ENCODE results near the gene MORN1. TPM values are rescaled to one million over a fixed set of nuclear protein-coding genes. Genes with fewer than 3 reads are reported as not detected.

Gene MORN1
- total RNA-seq, 2 donors from 2014 or later, result 6.8 to 6.9 TPM

- Mint-ChIP-seq H3K27ac (no peak overlapping the region), H3K4me1 (ENCODE audit: low read depth) (peaks cover 30% of the 10 kb centered on the region), H3K36me3 (ENCODE audit: insufficient read depth in 2 of 2) (no peaks in the 10 kb centered on the region), H3K4me3 (no peak overlapping the region), H3K9me3 (no peaks in the 10 kb centered on the region), H3K27me3 (ENCODE audit: low read depth) (no peaks in the 10 kb centered on the region)
- ATAC-seq (replicated peaks in 1 of 2) (no peak), DNase-seq (no peak)
Observed at GRCh38 chr1:2271841-2272655, 119.3 kb downstream of the MORN1 start.

Other genes with a start within 250 kb of the MORN1 start
- 10 to 100 TPM; 74.6 to 80.4 TPM for gene FAAP20, start 196.8 kb downstream of the MORN1 start, total RNA-seq
- gene SKI, start 163.2 kb downstream of the MORN1 start, total RNA-seq, result 10 to 100 TPM; 28.5 to 32.3 TPM
- 100 to 1,000 TPM; 160 to 166 TPM for gene RER1, start 287 bp upstream of the MORN1 start, total RNA-seq
- 10 to 100 TPM; 10.2 to 11.4 TPM for gene PEX10, start 21.0 kb upstream of the MORN1 start, total RNA-seq
- gene PLCH2, start 84.7 kb upstream of the MORN1 start, total RNA-seq, result 10 to 100 TPM; 13.9 to 26.3 TPM
- gene PANK4, start 135.0 kb upstream of the MORN1 start, total RNA-seq, result 10 to 100 TPM; 44.6 to 49.7 TPM
- gene HES5, start 138.7 kb upstream of the MORN1 start, total RNA-seq, result under 1 TPM in 1 of 2 donors, not detected in 1; 0.49 TPM
- 100 to 1,000 TPM; 141 to 175 TPM for gene TNFRSF14, start 164.8 kb upstream of the MORN1 start, total RNA-seq
- gene PRXL2B, start 195.2 kb upstream of the MORN1 start, total RNA-seq, result 10 to 100 TPM; 34.8 to 39.2 TPM
- 1 to 10 TPM; 1.5 to 1.9 TPM for gene MMEL1, start 241.5 kb upstream of the MORN1 start, total RNA-seq